Measurements from ENCODE around the gene GRK5.

GRCh38 chr10:119480667-119481066 is 273.3 kb downstream of the GRK5 start:
- TF ChIP-seq POLR2A (IDR thresholded peaks at IDR 0.05; ENCODE audit: low read depth, low read length) (no peak), POLR2AphosphoS5 (IDR thresholded peaks at IDR 0.05; ENCODE audit: low read depth, low read length) (no peak), SPI1 (IDR thresholded peaks at IDR 0.05; ENCODE audit: low read depth, low read length) (no peak), PAX5 (IDR thresholded peaks at IDR 0.05; ENCODE audit: insufficient read depth, low read length, severe bottlenecking) (no peak), TAF1 (IDR thresholded peaks at IDR 0.05; ENCODE audit: low read depth, low read length) (no peak), POU2F2 (IDR thresholded peaks at IDR 0.05; ENCODE audit: low read depth, low read length) (no peak)
